ENCODE measurements around the gene LRCH1.
"Not testable (repeated sequence)": the region's sequence is repeated elsewhere in the genome, so short reads cannot be mapped to it uniquely, and the experiment has no call there.

LRCH1 gene

GRCh38 chr13:46761174-46761573 lies 208.2 kb downstream of the LRCH1 start:
- peaks cover 6% of the 10 kb centered on the region for H3K4me1 Mint-ChIP-seq (ENCODE audit: low read depth)
- H3K4me3 Mint-ChIP-seq, result no peak overlapping the region
- H3K27me3 Mint-ChIP-seq, result peaks cover 5% of the 10 kb centered on the region
- H3K27ac Mint-ChIP-seq, result no peak overlapping the region
- no peaks in the 10 kb centered on the region for H3K9me3 Mint-ChIP-seq
- H3K36me3 Mint-ChIP-seq (ENCODE audit: low read depth), result no peaks in the 10 kb centered on the region

GRCh38 chr13:46761866-46762265 lies 208.9 kb downstream of the LRCH1 start:
- no peaks in the 10 kb centered on the region for H3K36me3 Mint-ChIP-seq (ENCODE audit: low read depth)
- no peak overlapping the region for H3K27ac Mint-ChIP-seq
- no peak overlapping the region for H3K4me3 Mint-ChIP-seq
- H3K4me1 Mint-ChIP-seq (ENCODE audit: low read depth), result peaks cover 6% of the 10 kb centered on the region
- no peaks in the 10 kb centered on the region for H3K9me3 Mint-ChIP-seq
- H3K27me3 Mint-ChIP-seq, result peaks cover 5% of the 10 kb centered on the region

- not testable (repeated sequence) for H3K4me1 Mint-ChIP-seq (ENCODE audit: low read depth); H3K27ac Mint-ChIP-seq; H3K27me3 Mint-ChIP-seq; H3K4me3 Mint-ChIP-seq; H3K9me3 Mint-ChIP-seq
- peaks cover 50% of the 10 kb centered on the region for H3K36me3 Mint-ChIP-seq (ENCODE audit: low read depth)
Measured at GRCh38 chr13:46769925-46770324, 217.0 kb downstream of the LRCH1 start.

- Mint-ChIP-seq H3K4me3 (no peak overlapping the region), H3K4me1 (ENCODE audit: low read depth) (no peaks in the 10 kb centered on the region), H3K9me3 (no peaks in the 10 kb centered on the region), H3K36me3 (ENCODE audit: low read depth) (peaks cover 64% of the 10 kb centered on the region), H3K27me3 (no peaks in the 10 kb centered on the region), H3K27ac (no peak overlapping the region)
Measured at GRCh38 chr13:46771693-46772092, 218.7 kb downstream of the LRCH1 start.

GRCh38 chr13:46773541-46773940 lies 220.6 kb downstream of the LRCH1 start:
- H3K27me3 Mint-ChIP-seq, result no peaks in the 10 kb centered on the region
- no peaks in the 10 kb centered on the region for H3K9me3 Mint-ChIP-seq
- H3K4me1 Mint-ChIP-seq (ENCODE audit: low read depth), result no peaks in the 10 kb centered on the region
- H3K27ac Mint-ChIP-seq, result no peak overlapping the region
- no peak overlapping the region for H3K4me3 Mint-ChIP-seq
- H3K36me3 Mint-ChIP-seq (ENCODE audit: low read depth), result peaks cover 77% of the 10 kb centered on the region

GRCh38 chr13:46775385-46776107 lies 222.6 kb downstream of the LRCH1 start:
- Mint-ChIP-seq H3K27ac (no peak overlapping the region), H3K4me3 (no peak overlapping the region), H3K27me3 (no peaks in the 10 kb centered on the region), H3K9me3 (no peaks in the 10 kb centered on the region), H3K36me3 (ENCODE audit: low read depth) (peaks cover 79% of the 10 kb centered on the region), H3K4me1 (ENCODE audit: low read depth) (no peaks in the 10 kb centered on the region)

GRCh38 chr13:46778095-46778494 lies 225.1 kb downstream of the LRCH1 start:
- Mint-ChIP-seq H3K27me3 (no peaks in the 10 kb centered on the region), H3K4me3 (no peak overlapping the region), H3K4me1 (ENCODE audit: low read depth) (no peaks in the 10 kb centered on the region), H3K9me3 (no peaks in the 10 kb centered on the region), H3K27ac (no peak overlapping the region), H3K36me3 (ENCODE audit: low read depth) (peaks cover 74% of the 10 kb centered on the region)

- Mint-ChIP-seq H3K27me3 (no peaks in the 10 kb centered on the region), H3K36me3 (ENCODE audit: low read depth) (peaks cover 70% of the 10 kb centered on the region), H3K27ac (no peak overlapping the region), H3K4me1 (ENCODE audit: low read depth) (no peaks in the 10 kb centered on the region), H3K9me3 (no peaks in the 10 kb centered on the region), H3K4me3 (no peak overlapping the region)
Measured at GRCh38 chr13:46778890-46779289, 225.9 kb downstream of the LRCH1 start.

GRCh38 chr13:46782066-46782465 lies 229.1 kb downstream of the LRCH1 start:
- Mint-ChIP-seq H3K4me1 (ENCODE audit: low read depth) (no peaks in the 10 kb centered on the region), H3K36me3 (ENCODE audit: low read depth) (peaks cover 73% of the 10 kb centered on the region), H3K27ac (no peak overlapping the region), H3K4me3 (no peak overlapping the region), H3K27me3 (no peaks in the 10 kb centered on the region), H3K9me3 (no peaks in the 10 kb centered on the region)

- H3K4me3 Mint-ChIP-seq, result no peak overlapping the region
- H3K9me3 Mint-ChIP-seq, result no peaks in the 10 kb centered on the region
- no peak overlapping the region for H3K27ac Mint-ChIP-seq
- no peaks in the 10 kb centered on the region for H3K4me1 Mint-ChIP-seq (ENCODE audit: low read depth)
- no peaks in the 10 kb centered on the region for H3K27me3 Mint-ChIP-seq
- peaks cover 75% of the 10 kb centered on the region for H3K36me3 Mint-ChIP-seq (ENCODE audit: low read depth)
Measured at GRCh38 chr13:46782691-46783090, 229.7 kb downstream of the LRCH1 start.

- H3K27ac Mint-ChIP-seq, result no peak overlapping the region
- no peak overlapping the region for H3K4me3 Mint-ChIP-seq
- no peaks in the 10 kb centered on the region for H3K4me1 Mint-ChIP-seq (ENCODE audit: low read depth)
- no peaks in the 10 kb centered on the region for H3K9me3 Mint-ChIP-seq
- H3K27me3 Mint-ChIP-seq, result no peaks in the 10 kb centered on the region
- peaks cover 75% of the 10 kb centered on the region for H3K36me3 Mint-ChIP-seq (ENCODE audit: low read depth)
Measured at GRCh38 chr13:46783504-46783903, 230.5 kb downstream of the LRCH1 start.

GRCh38 chr13:46795321-46795720 lies 242.4 kb downstream of the LRCH1 start:
- H3K9me3 Mint-ChIP-seq, result no peaks in the 10 kb centered on the region
- no peak overlapping the region for H3K27ac Mint-ChIP-seq
- H3K4me1 Mint-ChIP-seq (ENCODE audit: low read depth), result peaks cover 49% of the 10 kb centered on the region
- H3K4me3 Mint-ChIP-seq, result peak overlapping the region; percentile 98
- peaks cover 40% of the 10 kb centered on the region for H3K36me3 Mint-ChIP-seq (ENCODE audit: low read depth)
- H3K27me3 Mint-ChIP-seq, result no peaks in the 10 kb centered on the region

- no peaks in the 10 kb centered on the region for H3K27me3 Mint-ChIP-seq
- H3K36me3 Mint-ChIP-seq (ENCODE audit: low read depth), result peaks cover 32% of the 10 kb centered on the region
- peak overlapping the region; percentile 98 for H3K4me3 Mint-ChIP-seq
- peaks cover 45% of the 10 kb centered on the region for H3K4me1 Mint-ChIP-seq (ENCODE audit: low read depth)
- peak overlapping the region; percentile 99 for H3K27ac Mint-ChIP-seq
- H3K9me3 Mint-ChIP-seq, result no peaks in the 10 kb centered on the region
Measured at GRCh38 chr13:46796129-46796514, 243.2 kb downstream of the LRCH1 start.

- peak within 1 kb of the TSS; percentile 99 for H3K27ac Mint-ChIP-seq
- H3K36me3 Mint-ChIP-seq (ENCODE audit: low read depth), result peaks cover 29% of the 10 kb centered on the region
- H3K4me3 Mint-ChIP-seq, result peak within 1 kb of the TSS; percentile 98
- no peaks in the 10 kb centered on the region for H3K27me3 Mint-ChIP-seq
- no peaks in the 10 kb centered on the region for H3K9me3 Mint-ChIP-seq
- H3K4me1 Mint-ChIP-seq (ENCODE audit: low read depth), result peaks cover 45% of the 10 kb centered on the region
Measured at GRCh38 chr13:46796515-46797474, 243.8 kb downstream of the LRCH1 start, which contains the start of gene ESD. Gene ESD, minus strand, starts transcription at chr13:46797161. Its CDS starts 5,748 bp downstream, at chr13:46791413.

- Mint-ChIP-seq H3K4me1 (ENCODE audit: low read depth) (peaks cover 45% of the 10 kb centered on the region), H3K9me3 (no peaks in the 10 kb centered on the region), H3K36me3 (ENCODE audit: low read depth) (peaks cover 29% of the 10 kb centered on the region), H3K4me3 (peak overlapping the region; percentile 98), H3K27ac (peak overlapping the region; percentile 99), H3K27me3 (no peaks in the 10 kb centered on the region)
Measured at GRCh38 chr13:46797501-46798237, 244.7 kb downstream of the LRCH1 start.

Data from stimulated activated naive CD8-positive, alpha-beta T cell treated with anti-CD3 and anti-CD28 coated beads, Interleukin-15, Interleukin-2, amounts not matched to agents 100 ng/mL and 50 ng/mL, for 24 hours (primary cell).